Smooth muscle cell (in vitro differentiated cells): ENCODE results near the gene PLCH2. TPM values are rescaled to one million over a fixed set of nuclear protein-coding genes. Genes with fewer than 3 reads are reported as not detected.

Experiments used
- DNase-seq: peaks from one replicate; lab custom pipeline; 2025; ENCODE audit not compliant: unreplicated experiment; lab: John Stamatoyannopoulos, UW
- H2AFZ ChIP-seq: fragments of 200-600 bp; sonication (generic); 2 replicates; pipeline ENCODE4 v1.6.0; 2016; ENCODE audit warnings: antibody characterized with exemption, low read depth, mild to moderate bottlenecking
- H3F3A ChIP-seq: fragments of 200-600 bp; sonication (generic); 2 replicates; pipeline ENCODE4 v1.6.0; 2017; ENCODE audit warnings: antibody characterized with exemption, low read depth
- H3K27ac ChIP-seq: fragments of 200-600 bp; sonication (generic); 2 replicates; pipeline ENCODE4 v1.5.1; 2016; ENCODE audit warnings: low read depth, mild to moderate bottlenecking
- H3K27me3 ChIP-seq: fragments of 200-600 bp; sonication (generic); 2 replicates; pipeline ENCODE4 v1.6.1; 2016; ENCODE audit warnings: low read depth, mild to moderate bottlenecking
- H3K36me3 ChIP-seq: fragments of 200-600 bp; sonication (generic); 2 replicates; pipeline ENCODE4 v1.5.1; 2016; ENCODE audit warnings: low read depth
- H3K4me1 ChIP-seq: fragments of 200-600 bp; sonication (generic); 2 replicates; pipeline ENCODE4 v1.5.1; 2016; ENCODE audit warnings: low read depth
- H3K4me2 ChIP-seq: fragments of 200-600 bp; sonication (generic); 2 replicates; pipeline ENCODE4 v1.6.0; 2016; ENCODE audit warnings: mild to moderate bottlenecking
- H3K4me3 ChIP-seq: fragments of 200-600 bp; sonication (generic); 2 replicates; pipeline ENCODE4 v1.5.1; 2016; ENCODE audit warnings: mild to moderate bottlenecking
- H3K79me2 ChIP-seq: fragments of 200-600 bp; sonication (generic); 2 replicates; pipeline ENCODE4 v1.6.0; 2016; ENCODE audit warnings: low read depth, mild to moderate bottlenecking
- H3K9ac ChIP-seq: fragments of 200-600 bp; sonication (generic); 2 replicates; pipeline ENCODE4 v1.6.0; 2016; ENCODE audit warnings: low read depth
- H3K9me3 ChIP-seq: fragments of 200-600 bp; sonication (generic); replicated peaks from 2 replicates; pipeline ENCODE4 v1.5.1; 2016; ENCODE audit warnings: low read depth
- H4K20me1 ChIP-seq: fragments of 200-600 bp; sonication (generic); 2 replicates; pipeline ENCODE4 v1.6.0; 2016; ENCODE audit warnings: low read depth
- CTCF ChIP-seq: fragments of 200-600 bp; sonication (generic); IDR thresholded peaks from 2 replicates; pipeline ENCODE4 v1.5.1; 2017; ENCODE audit warnings: borderline replicate concordance, mild to moderate bottlenecking, antibody characterized with exemption; ENCODE audit not compliant: insufficient read depth, poor library complexity, severe bottlenecking
- WGBS: methylation state at CpG from one replicate; pipeline ENCODE4 v1.1.7; 2016; ENCODE audit warnings: low lambda C conversion rate; 5-methylcytosine and 5-hydroxymethylcytosine counted together
- polyA plus RNA-seq: library from polyadenylated mRNA; unstranded; fragments of >200 nt; fragmentation: Nextera tagmentation; extraction: Ambion mirVana; gene quantifications from 2 replicates; pipeline ENCODE4 v1.2.1, GENCODE V29; 2016
- total RNA-seq: library from RNA; depleted of rRNA; stranded (reverse); fragments of >200 nt; gene quantifications from 2 replicates; pipeline ENCODE4 v1.2.3, GENCODE V29; 2014

The PLCH2 gene
- total and polyA plus RNA-seq, 2 experiments from 2014 or later, result 0.09 to 0.13 TPM

GRCh38 chr1:2545754-2546514 is 69.8 kb downstream of the PLCH2 start:
- no peak overlapping the region for H3K27ac ChIP-seq

DNA sequence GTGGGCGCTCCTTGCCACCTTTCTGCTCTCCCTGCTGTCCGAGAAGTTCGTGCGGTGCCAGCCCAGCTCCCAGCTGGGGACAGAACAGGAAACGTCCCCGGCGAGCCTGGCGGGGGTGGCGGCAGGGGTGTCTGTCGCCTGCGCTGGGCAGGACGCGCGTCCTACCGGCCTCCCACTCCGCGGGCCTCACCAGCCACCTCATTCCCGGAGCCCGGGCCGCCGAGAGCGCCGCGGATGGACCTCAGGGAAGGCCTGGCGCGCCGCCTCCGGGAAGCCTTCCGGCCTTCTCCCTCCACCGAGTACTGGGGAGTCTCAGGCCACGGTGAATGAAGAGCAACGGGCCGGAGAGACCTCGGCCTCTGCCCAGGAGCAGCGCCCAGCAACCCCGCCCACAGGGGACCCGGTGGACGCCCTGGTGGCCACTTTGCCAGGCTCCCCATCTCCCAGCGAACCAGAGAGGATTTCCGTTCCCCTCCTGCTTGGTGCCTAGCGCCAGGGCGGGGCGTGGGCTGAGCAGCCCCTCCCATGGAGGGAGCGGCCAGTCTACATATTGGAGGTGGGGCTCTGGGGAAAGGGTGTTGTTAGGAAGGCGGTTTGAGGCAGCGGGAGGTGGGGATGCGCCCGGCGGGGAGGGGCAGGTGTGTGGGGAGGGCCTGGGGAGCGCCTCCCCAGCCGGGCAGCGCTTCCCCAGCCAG is 70.6 kb downstream of the PLCH2 start:
- H3K36me3 ChIP-seq, result no peaks in the 10 kb centered on the region
- peak overlapping the region; percentile 55 for H3K4me3 ChIP-seq
- WGBS, result 1% methylated on average over 45 of the region's 52 CpGs
- no peak for TF ChIP-seq CTCF
- peak overlapping the region; percentile 93 for H3K4me2 ChIP-seq
- H3K79me2 ChIP-seq, result no peaks in the 10 kb centered on the region
- H3K27ac ChIP-seq, result no peak overlapping the region
- H3K9me3 ChIP-seq, result no peaks in the 10 kb centered on the region
- peak overlapping the region; percentile 77 for H2AFZ ChIP-seq
- DNase-seq, result no peak
- no peaks in the 10 kb centered on the region for H3K27me3 ChIP-seq
- H4K20me1 ChIP-seq, result no peaks in the 10 kb centered on the region
- H3K9ac ChIP-seq, result no peak overlapping the region
- no peaks in the 10 kb centered on the region for H3F3A ChIP-seq
- peaks cover 53% of the 10 kb centered on the region for H3K4me1 ChIP-seq

More at GRCh38 chr1:2545754-2546514, 69.8 kb downstream of the PLCH2 start:
- no peaks in the 10 kb centered on the region for H3K9me3 ChIP-seq
- H3K4me2 ChIP-seq, result peak overlapping the region; percentile 93
- no peak for TF ChIP-seq CTCF
- no peak overlapping the region for H3K9ac ChIP-seq
- 23% methylated on average over 7 of the region's 43 CpGs for WGBS
- peaks cover 53% of the 10 kb centered on the region for H3K4me1 ChIP-seq
- peak overlapping the region; percentile 55 for H3K4me3 ChIP-seq
- no peaks in the 10 kb centered on the region for H3K36me3 ChIP-seq
- DNase-seq, result peak; percentile 38
- no peaks in the 10 kb centered on the region for H3F3A ChIP-seq
- H3K27me3 ChIP-seq, result no peaks in the 10 kb centered on the region
- no peaks in the 10 kb centered on the region for H3K79me2 ChIP-seq
- no peaks in the 10 kb centered on the region for H4K20me1 ChIP-seq
- peak overlapping the region; percentile 77 for H2AFZ ChIP-seq

DNA sequence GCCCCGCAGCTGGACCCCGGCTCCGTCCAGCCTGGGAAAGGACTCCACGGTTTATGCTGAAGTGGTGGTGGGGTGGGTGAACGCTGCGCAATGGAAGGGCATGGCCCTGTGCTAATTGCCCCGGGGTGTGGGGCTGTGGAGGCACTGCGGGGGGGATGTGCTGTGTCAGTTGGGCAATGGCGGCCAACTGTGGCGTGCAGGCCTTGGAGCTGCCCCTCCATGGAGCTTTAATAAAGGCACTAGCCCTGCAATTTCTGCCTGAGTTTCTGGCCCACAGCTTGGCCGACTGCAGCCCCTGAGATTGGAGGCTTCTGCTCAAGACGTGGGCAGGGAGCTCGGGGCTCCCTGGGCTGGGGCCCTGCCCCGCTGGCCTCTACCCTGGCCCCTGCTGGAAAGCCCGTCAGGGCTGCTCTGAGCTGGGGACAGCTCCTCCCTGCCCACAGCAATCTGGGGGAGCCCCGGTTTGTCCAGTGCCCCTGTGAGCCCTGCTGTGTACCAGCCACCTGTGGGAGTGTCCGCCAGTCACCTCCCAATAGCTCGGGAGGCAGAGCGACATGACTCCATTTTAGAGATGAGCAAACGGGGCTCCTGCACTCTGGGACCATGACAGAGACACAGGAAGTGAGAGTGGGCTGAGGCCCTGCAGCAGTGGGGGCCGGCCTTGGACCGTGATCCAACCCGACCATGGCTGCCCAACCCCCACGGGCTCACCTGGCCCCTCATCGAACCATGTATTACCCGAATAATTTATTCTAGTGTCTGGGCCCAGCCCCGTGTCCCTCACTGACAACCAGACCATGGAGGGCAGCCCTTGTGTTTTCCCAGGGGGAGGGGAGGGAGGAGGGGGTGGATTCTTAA is 71.3 kb downstream of the PLCH2 start:
- H3K79me2 ChIP-seq, result no peaks in the 10 kb centered on the region
- H3K9ac ChIP-seq, result no peak overlapping the region
- peak overlapping the region; percentile 55 for H3K4me3 ChIP-seq
- H3K27me3 ChIP-seq, result no peaks in the 10 kb centered on the region
- H3K27ac ChIP-seq, result no peak overlapping the region
- DNase-seq, result no peak
- WGBS, result 16% methylated on average over 27 of the region's 27 CpGs
- H4K20me1 ChIP-seq, result no peaks in the 10 kb centered on the region
- H3K4me1 ChIP-seq, result peaks cover 53% of the 10 kb centered on the region
- no peaks in the 10 kb centered on the region for H3K36me3 ChIP-seq
- peak overlapping the region; percentile 77 for H2AFZ ChIP-seq
- no peak for TF ChIP-seq CTCF
- peak overlapping the region; percentile 93 for H3K4me2 ChIP-seq
- no peaks in the 10 kb centered on the region for H3K9me3 ChIP-seq
- no peaks in the 10 kb centered on the region for H3F3A ChIP-seq
